Progenitor cell of endocrine pancreas (in vitro differentiated cells): ENCODE measurements around the gene WNT3. TPM values are rescaled to one million over a fixed set of nuclear protein-coding genes. Genes with fewer than 3 reads are reported as not detected.

Experiments used
- DNase-seq: peaks from one replicate; pipeline ENCODE4 v3.0.0; 2021; ENCODE audit warnings: low spot score; ENCODE audit not compliant: unreplicated experiment
- H3K27ac Mint-ChIP-seq: 2 replicates; pipeline ENCODE4 v1.8.0; 2021; ENCODE audit warnings: mild to moderate bottlenecking, moderate library complexity, mixed read lengths
- H3K27me3 Mint-ChIP-seq: 2 replicates; pipeline ENCODE4 v1.8.0; 2021; ENCODE audit warnings: mixed read lengths
- H3K36me3 Mint-ChIP-seq: 2 replicates; pipeline ENCODE4 v1.8.0; 2022; ENCODE audit warnings: mixed read lengths; ENCODE audit not compliant: insufficient read depth
- H3K4me1 Mint-ChIP-seq: 2 replicates; pipeline ENCODE4 v1.8.0; 2021; ENCODE audit warnings: low read depth, mixed read lengths
- H3K4me3 Mint-ChIP-seq: 2 replicates; pipeline ENCODE4 v1.8.0; 2021; ENCODE audit warnings: low read depth, mild to moderate bottlenecking, moderate library complexity, mixed read lengths
- H3K9me3 Mint-ChIP-seq: 2 replicates; pipeline ENCODE4 v1.8.0; 2021; ENCODE audit warnings: low read depth, mixed read lengths
- CTCF ChIP-seq: fragments of 200-600 bp; sonication (generic); IDR thresholded peaks from one replicate; pipeline ENCODE4 v1.5.0; 2021; ENCODE audit warnings: antibody characterized with exemption, mild to moderate bottlenecking; ENCODE audit not compliant: unreplicated experiment
- total RNA-seq: library from RNA; stranded (reverse); gene quantifications from 2 replicates; pipeline ENCODE4 v1.2.1, GENCODE V29; 2021

Gene WNT3
- total RNA-seq, 1 donor from 2014 or later, result 7.2 TPM

GRCh38 chr17:46774108-46774737 is 44.3 kb downstream of the WNT3 start:
- H3K9me3 Mint-ChIP-seq, result no peaks in the 10 kb centered on the region
- TF ChIP-seq CTCF, result no peak
- H3K36me3 Mint-ChIP-seq, result no peaks in the 10 kb centered on the region
- H3K27ac Mint-ChIP-seq, result no peak overlapping the region
- H3K4me3 Mint-ChIP-seq, result peak overlapping the region; percentile 48
- DNase-seq, result no peak
- H3K4me1 Mint-ChIP-seq, result peaks cover 10% of the 10 kb centered on the region
- H3K27me3 Mint-ChIP-seq, result peaks cover 25% of the 10 kb centered on the region

- Mint-ChIP-seq H3K36me3 (no peaks in the 10 kb centered on the region), H3K9me3 (no peaks in the 10 kb centered on the region), H3K4me3 (no peak overlapping the region), H3K4me1 (peaks cover 10% of the 10 kb centered on the region), H3K27me3 (peaks cover 22% of the 10 kb centered on the region), H3K27ac (no peak overlapping the region)
- DNase-seq, result no peak
- no peak for TF ChIP-seq CTCF
Observed at GRCh38 chr17:46773676-46774075, 44.8 kb downstream of the WNT3 start.

- Mint-ChIP-seq H3K4me1 (peaks cover 10% of the 10 kb centered on the region), H3K27me3 (peaks cover 18% of the 10 kb centered on the region), H3K36me3 (peaks cover 1% of the 10 kb centered on the region), H3K9me3 (no peaks in the 10 kb centered on the region), H3K4me3 (peak overlapping the region; percentile 60), H3K27ac (no peak overlapping the region)
- TF ChIP-seq CTCF, result no peak
- DNase-seq, result no peak
Observed at GRCh38 chr17:46773221-46773605, 45.3 kb downstream of the WNT3 start.

- H3K27me3 Mint-ChIP-seq, result peaks cover 12% of the 10 kb centered on the region
- peaks cover 10% of the 10 kb centered on the region for H3K4me1 Mint-ChIP-seq
- H3K4me3 Mint-ChIP-seq, result peak overlapping the region; percentile 79
- peaks cover 2% of the 10 kb centered on the region for H3K36me3 Mint-ChIP-seq
- peak overlapping the region; percentile 83 for H3K27ac Mint-ChIP-seq
- H3K9me3 Mint-ChIP-seq, result no peaks in the 10 kb centered on the region
- no peak for DNase-seq
- no peak for TF ChIP-seq CTCF
Observed at GRCh38 chr17:46772475-46773220, 45.8 kb downstream of the WNT3 start.

GRCh38 chr17:46771561-46772474 is 46.7 kb downstream of the WNT3 start:
- peaks cover 10% of the 10 kb centered on the region for H3K4me1 Mint-ChIP-seq
- DNase-seq, result no peak
- peak overlapping the region; percentile 83 for H3K27ac Mint-ChIP-seq
- H3K4me3 Mint-ChIP-seq, result peak overlapping the region; percentile 79
- TF ChIP-seq CTCF, result no peak
- H3K27me3 Mint-ChIP-seq, result peaks cover 9% of the 10 kb centered on the region
- no peaks in the 10 kb centered on the region for H3K9me3 Mint-ChIP-seq
- H3K36me3 Mint-ChIP-seq, result peaks cover 2% of the 10 kb centered on the region
